Transverse colon (tissue), 4 donors: ENCODE measurements around the gene FTCD. TPM values are rescaled to one million over a fixed set of nuclear protein-coding genes. Genes with fewer than 3 reads are reported as not detected.

ENCODE experiments used
- DNase-seq: peaks from one replicate; pipeline ENCODE4 v3.0.0-alpha.2; 2019
- H3K27ac ChIP-seq, 4 donors: fragments of 200-600 bp; sonication (generic); 2 replicates each; pipeline ENCODE4 v1.5.1; 2016 to 2018; ENCODE audit warnings: inconsistent platforms in 4 of 4
- H3K27me3 ChIP-seq: fragments of 200-600 bp; sonication (generic); 2 replicates; pipeline ENCODE4 v1.5.1; 2017; ENCODE audit warnings: inconsistent platforms
- H3K36me3 ChIP-seq, 4 donors: fragments of 200-600 bp; sonication (generic); 2 replicates each; pipeline ENCODE4 v1.5.1; 2017 to 2019; ENCODE audit warnings: inconsistent platforms in 4 of 4
- H3K4me1 ChIP-seq, 4 donors: fragments of 200-600 bp; sonication (generic); 2 replicates each; pipeline ENCODE4 v1.5.1; 2017 to 2020; ENCODE audit warnings: inconsistent platforms in 4 of 4
- H3K4me3 ChIP-seq, 4 donors: fragments of 200-600 bp; sonication (generic); 1 replicate in 1 of 4; 2 replicates in 3 of 4; pipeline versions ENCODE4 v1.5.1 to v1.6.1; 2017 to 2019; ENCODE audit warnings: inconsistent platforms in 4 of 4
- H3K9me3 ChIP-seq, 2 donors: fragments of 200-600 bp; sonication (generic); 2 replicates each; pipeline ENCODE4 v1.5.1; 2017 to 2019; ENCODE audit warnings: inconsistent platforms in 2 of 2
- CTCF ChIP-seq, 5 experiments: fragments of 200-600 bp in 3 of 5; fragments of 450-650 bp in 2 of 5; sonication (generic) in 3 of 5; IDR thresholded peaks; 1 replicate in 2 of 5; 2 replicates in 3 of 5; pipeline ENCODE4 v1.5.1; 2016 to 2017; ENCODE audit warnings: antibody characterized with exemption in 5 of 5, inconsistent platforms in 3 of 5, mild to moderate bottlenecking in 2 of 5, moderate library complexity in 1 of 5
- EP300 ChIP-seq: sonication (generic); formaldehyde crosslinking; IDR thresholded peaks from one replicate; pipeline ENCODE4 v1.6.1; 2017; ENCODE audit warnings: antibody characterized with exemption, low read depth
- POLR2A ChIP-seq: fragments of 450-650 bp; IDR thresholded peaks from one replicate; pipeline ENCODE4 v1.6.1; 2016; ENCODE audit warnings: antibody characterized with exemption, mild to moderate bottlenecking, moderate library complexity
- POLR2AphosphoS5 ChIP-seq, 3 donors: sonication (generic); formaldehyde crosslinking; IDR thresholded peaks; one replicate each; pipeline ENCODE4 v1.6.1; 2016; ENCODE audit warnings: antibody characterized with exemption in 3 of 3
- WGBS, 2 donors: methylation state at CpG; one replicate each; pipeline ENCODE4 v1.1.5; 2018; ENCODE audit warnings: low coverage in 1 of 2; 5-methylcytosine and 5-hydroxymethylcytosine counted together
- in situ Hi-C, 4 donors: fragments of 200-750 bp; cut with MboI; loops; one replicate each; pipeline versions ENCODE4 v1.15.0 to v1.15.1; 2017; ENCODE audit warnings: low sequenced_read_pairs in 3 of 4, low pct_ligation_motif_present in 1 of 4, low pct_unique_long_range_greater_than_20kb in 1 of 4
- intact Hi-C: fragments of 100-400 bp; cut with DNase I; formaldehyde crosslinking; loops from one replicate; pipeline ENCODE4 v1.15.1; 2023; ENCODE audit warnings: low total_unique reads
- total RNA-seq, 4 donors: library from RNA; depleted of rRNA; stranded (reverse); fragments of >200 nt; gene quantifications; one replicate each; pipeline ENCODE4 v1.1.0, GENCODE V29; 2016

The FTCD gene
- total RNA-seq, 4 donors from 2014 or later = not detected

GRCh38 chr21:46161633-46162592, 6.5 kb upstream of the FTCD start:
- H3K4me1 ChIP-seq = peaks cover 0 to 3% (median 0%) of the 10 kb centered on the region in 4 donors

GRCh38 chr21:46160907-46161632, 5.7 kb upstream of the FTCD start:
- peak; percentile 5 for DNase-seq
- Histone ChIP-seq H3K27me3 (peaks cover 29% of the 10 kb centered on the region), H3K9me3 (no peaks in the 10 kb centered on the region), H3K4me1 (peaks cover 0 to 3% (median 0%) of the 10 kb centered on the region in 4 donors), H3K27ac (no peak overlapping the region), H3K36me3 (no peaks in the 10 kb centered on the region), H3K4me3 (peak overlapping the region in 1 of 4 donors; percentile 21)
- 64% methylated on average over 70 of the region's 72 CpGs; no CpG with 5 or more reads in 1 of the 2 donors for WGBS, 2 donors
- TF ChIP-seq POLR2AphosphoS5 (IDR thresholded peaks at IDR 0.05) = no peak
- TF ChIP-seq POLR2A = no peak
- no peak for TF ChIP-seq CTCF (IDR thresholded peaks at IDR 0.05)
- TF ChIP-seq EP300 = no peak
- in situ Hi-C loops (no loop called here), intact Hi-C loops (no loop called here)

More at GRCh38 chr21:46161633-46162592, 6.5 kb upstream of the FTCD start:
- H3K9me3 ChIP-seq = no peaks in the 10 kb centered on the region
- no peak overlapping the region for H3K4me3 ChIP-seq
- in situ Hi-C loops (no loop called here), intact Hi-C loops (no loop called here)
- DNase-seq = no peak
- H3K36me3 ChIP-seq = no peaks in the 10 kb centered on the region
- TF ChIP-seq EP300 (no peak), CTCF (IDR thresholded peaks at IDR 0.05) (no peak), POLR2A (no peak), POLR2AphosphoS5 (IDR thresholded peaks at IDR 0.05) (no peak)
- no peak overlapping the region for H3K27ac ChIP-seq
- WGBS, 2 donors = 78 to 84% methylated on average over 5 to 64 of the region's 72 CpGs
- peaks cover 29% of the 10 kb centered on the region for H3K27me3 ChIP-seq

GRCh38 chr21:46160657-46160906, 5.2 kb upstream of the FTCD start:
- DNase-seq = peak; percentile 5
- in situ Hi-C loops (no loop called here), intact Hi-C loops (no loop called here)

More at GRCh38 chr21:46160657-46160906, 5.2 kb upstream of the FTCD start:
- no peak overlapping the region for H3K4me3 ChIP-seq
- peaks cover 0 to 3% (median 0%) of the 10 kb centered on the region in 4 donors for H3K4me1 ChIP-seq
- H3K27ac ChIP-seq = no peak overlapping the region
- 90 to 100% methylated on average over 5 to 16 of the region's 22 CpGs for WGBS, 2 donors
- peaks cover 29% of the 10 kb centered on the region for H3K27me3 ChIP-seq
- H3K9me3 ChIP-seq = no peaks in the 10 kb centered on the region
- TF ChIP-seq CTCF (IDR thresholded peaks at IDR 0.05) (no peak), EP300 (no peak), POLR2A (no peak), POLR2AphosphoS5 (IDR thresholded peaks at IDR 0.05) (no peak)
- no peaks in the 10 kb centered on the region for H3K36me3 ChIP-seq
